CD4-positive, CD25-positive, alpha-beta regulatory T cell (primary cell): Measurements from ENCODE around the gene MET. TPM values are rescaled to one million over a fixed set of nuclear protein-coding genes. Genes with fewer than 3 reads are reported as not detected.

ENCODE experiments used
- ATAC-seq, 2 donors: fragments of 150-1000 bp; cut with Tn5 transposase; one replicate each; pipeline ENCODE4 v1.10.0; 2021; ENCODE audit warnings: low read depth in 2 of 2, moderate number of reproducible peaks in 2 of 2, moderate library complexity in 1 of 2
- DNase-seq, 3 donors: peaks; one replicate each; pipeline versions ENCODE4 v3.0.0 to v3.0.0-alpha.2; 2012 to 2022; ENCODE audit warnings: mixed read lengths in 1 of 3
- H3K27ac ChIP-seq: one replicate; pipeline ENCODE4 v1.7.0; 2013; ENCODE audit warnings: mild to moderate bottlenecking, low read length; ENCODE audit not compliant: insufficient read depth, poor library complexity, severe bottlenecking
- H3K27me3 ChIP-seq: one replicate; pipeline ENCODE4 v1.7.0; 2013; ENCODE audit warnings: low read length; ENCODE audit not compliant: control insufficient read depth, insufficient read depth
- H3K36me3 ChIP-seq: one replicate; pipeline ENCODE4 v1.7.0; 2013; ENCODE audit warnings: mild to moderate bottlenecking, low read length, moderate library complexity; ENCODE audit not compliant: control insufficient read depth, insufficient read depth
- H3K4me1 ChIP-seq: 2 replicates; pipeline ENCODE4 v1.7.0; 2013; ENCODE audit warnings: mild to moderate bottlenecking, low read length; ENCODE audit not compliant: insufficient read depth, control insufficient read depth, poor library complexity, severe bottlenecking
- H3K4me3 ChIP-seq: one replicate; pipeline ENCODE4 v1.7.0; 2013; ENCODE audit warnings: low read depth, mild to moderate bottlenecking, low read length, moderate library complexity
- H3K9me3 ChIP-seq, 2 experiments: 1 replicate in 1 of 2; 2 replicates in 1 of 2; pipeline ENCODE4 v1.7.0; 2013; ENCODE audit warnings: low read length in 2 of 2, mild to moderate bottlenecking in 1 of 2, moderate library complexity in 1 of 2; ENCODE audit not compliant: control insufficient read depth in 2 of 2
- H3K27ac Mint-ChIP-seq, 3 donors: one replicate each; pipeline ENCODE4 v1.8.0; 2020 to 2022; ENCODE audit warnings: mild to moderate bottlenecking in 3 of 3, mixed read lengths in 3 of 3, moderate library complexity in 2 of 3
- H3K27me3 Mint-ChIP-seq: one replicate; pipeline ENCODE4 v1.8.0; 2022; ENCODE audit warnings: mild to moderate bottlenecking, mixed read lengths
- H3K36me3 Mint-ChIP-seq: one replicate; pipeline ENCODE4 v1.8.0; 2020; ENCODE audit warnings: mixed read lengths
- H3K4me1 Mint-ChIP-seq, 4 donors: one replicate each; pipeline ENCODE4 v1.8.0; 2020 to 2022; ENCODE audit warnings: mixed read lengths in 4 of 4, mild to moderate bottlenecking in 1 of 4
- H3K4me3 Mint-ChIP-seq, 4 donors: one replicate each; pipeline ENCODE4 v1.8.0; 2020 to 2022; ENCODE audit warnings: mild to moderate bottlenecking in 4 of 4, mixed read lengths in 4 of 4, moderate library complexity in 3 of 4
- H3K9me3 Mint-ChIP-seq, 7 donors: one replicate each; pipeline ENCODE4 v1.8.0; 2020 to 2022; ENCODE audit warnings: mixed read lengths in 7 of 7, mild to moderate bottlenecking in 3 of 7, moderate library complexity in 2 of 7
- polyA plus RNA-seq, 4 donors: library from polyadenylated mRNA; unstranded; fragments of 300-500 nt; fragmentation: Illumina TruSeq; gene quantifications; one replicate each; pipeline ENCODE4 v1.2.3, GENCODE V29; 2021
- total RNA-seq: library from RNA; stranded (reverse); gene quantifications from one replicate; pipeline ENCODE4 v1.2.3, GENCODE V29; 2022

Gene MET
- total and polyA plus RNA-seq, 5 donors from 2014 or later = not detected

DNA sequence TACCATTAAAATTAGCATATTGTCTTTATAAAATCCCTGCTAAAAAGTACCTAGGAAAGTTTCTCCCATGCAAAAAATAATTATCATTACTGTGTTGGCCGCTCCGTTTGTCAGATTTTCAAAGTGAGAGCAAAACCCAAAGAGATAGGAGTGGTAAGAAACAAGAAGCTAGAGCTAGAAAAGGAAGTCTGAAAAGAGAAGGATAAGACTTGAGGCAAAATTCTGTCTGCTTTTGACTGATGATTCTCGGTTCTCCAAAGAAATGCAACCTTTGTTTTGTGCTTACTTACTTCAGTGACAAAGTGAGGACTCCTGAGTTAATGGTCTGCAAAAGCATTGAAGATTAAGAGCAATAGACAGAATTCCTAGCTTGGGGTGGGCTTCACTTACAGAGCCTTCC, 157.0 kb downstream of the MET start:
- H3K36me3 Mint-ChIP-seq = no peaks in the 10 kb centered on the region
- H3K27ac Mint-ChIP-seq = no peak overlapping the region
- H3K4me3 Mint-ChIP-seq = no peak overlapping the region
- no peak for ATAC-seq
- Histone ChIP-seq H3K27me3 (peaks cover 12% of the 10 kb centered on the region), H3K36me3 (no peaks in the 10 kb centered on the region), H3K9me3 (no peaks in the 10 kb centered on the region), H3K4me1 (no peaks in the 10 kb centered on the region), H3K4me3 (no peak overlapping the region), H3K27ac (no peak overlapping the region)
- DNase-seq = no peak
- peaks cover 35% of the 10 kb centered on the region for H3K27me3 Mint-ChIP-seq
- H3K9me3 Mint-ChIP-seq = peaks cover 0 to 8% (median 0%) of the 10 kb centered on the region in 7 donors
- H3K4me1 Mint-ChIP-seq = peaks cover 0 to 1% (median 0%) of the 10 kb centered on the region in 4 donors

DNA sequence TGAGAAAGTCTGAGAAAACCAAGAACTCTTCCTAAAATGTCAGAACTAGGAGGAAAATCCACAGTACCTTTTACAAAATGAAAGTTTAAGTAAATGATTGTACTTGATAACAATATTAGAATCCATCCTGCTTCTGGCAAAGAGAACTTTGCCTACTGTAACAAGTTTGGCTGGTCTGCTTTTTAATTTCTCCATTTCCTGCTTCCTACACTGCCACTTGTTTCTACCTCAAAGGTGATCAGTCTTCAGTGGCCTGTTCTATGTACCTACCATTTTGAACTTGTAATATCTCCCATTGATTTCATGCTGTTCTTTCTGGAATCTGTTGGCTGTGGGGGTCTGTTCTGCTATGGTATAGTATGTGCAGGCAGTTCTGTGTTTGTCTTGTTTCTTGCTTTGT, 157.5 kb downstream of the MET start:
- H3K27me3 ChIP-seq = peaks cover 12% of the 10 kb centered on the region
- no peak for ATAC-seq
- DNase-seq = no peak
- no peaks in the 10 kb centered on the region for H3K36me3 Mint-ChIP-seq
- no peak overlapping the region for H3K27ac ChIP-seq
- no peak overlapping the region for H3K27ac Mint-ChIP-seq
- H3K4me1 Mint-ChIP-seq = peaks cover 0 to 1% (median 0%) of the 10 kb centered on the region in 4 donors
- no peak overlapping the region for H3K4me3 ChIP-seq
- H3K27me3 Mint-ChIP-seq = peaks cover 31% of the 10 kb centered on the region
- H3K4me1 ChIP-seq = no peaks in the 10 kb centered on the region
- no peaks in the 10 kb centered on the region for H3K9me3 ChIP-seq
- no peaks in the 10 kb centered on the region for H3K36me3 ChIP-seq
- no peak overlapping the region for H3K4me3 Mint-ChIP-seq
- H3K9me3 Mint-ChIP-seq = peaks cover 0 to 3% (median 0%) of the 10 kb centered on the region in 7 donors

DNA sequence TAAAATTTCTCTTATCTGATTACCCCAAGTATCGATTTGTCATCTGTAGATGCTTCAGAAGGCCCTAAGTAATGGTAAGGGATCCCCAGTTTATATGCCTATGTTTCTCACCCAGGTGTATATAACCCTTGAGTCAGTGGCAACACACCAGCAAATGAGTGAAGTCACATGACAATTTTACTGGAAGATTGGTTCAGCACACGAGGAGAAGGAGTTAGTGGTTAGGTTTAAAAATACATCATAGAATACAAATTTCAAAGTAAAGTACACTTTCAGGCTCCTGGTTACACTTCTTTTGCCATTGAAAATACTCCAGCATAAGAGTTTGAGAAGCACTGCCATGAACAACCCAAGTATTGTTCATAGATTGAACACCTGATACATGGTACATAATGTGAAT, 160.7 kb downstream of the MET start:
- H3K4me1 Mint-ChIP-seq = peaks cover 0 to 1% (median 0%) of the 10 kb centered on the region in 4 donors
- DNase-seq (no peak), ATAC-seq (no peak)
- H3K9me3 ChIP-seq = no peaks in the 10 kb centered on the region
- no peak overlapping the region for H3K4me3 ChIP-seq
- H3K27ac ChIP-seq = no peak overlapping the region
- H3K4me3 Mint-ChIP-seq = no peak overlapping the region
- H3K36me3 ChIP-seq = no peaks in the 10 kb centered on the region
- peaks cover 2% of the 10 kb centered on the region for H3K27me3 ChIP-seq
- peaks cover 18% of the 10 kb centered on the region for H3K27me3 Mint-ChIP-seq
- no peaks in the 10 kb centered on the region for H3K4me1 ChIP-seq
- no peaks in the 10 kb centered on the region for H3K36me3 Mint-ChIP-seq
- H3K27ac Mint-ChIP-seq = no peak overlapping the region
- no peaks in the 10 kb centered on the region for H3K9me3 Mint-ChIP-seq

DNA sequence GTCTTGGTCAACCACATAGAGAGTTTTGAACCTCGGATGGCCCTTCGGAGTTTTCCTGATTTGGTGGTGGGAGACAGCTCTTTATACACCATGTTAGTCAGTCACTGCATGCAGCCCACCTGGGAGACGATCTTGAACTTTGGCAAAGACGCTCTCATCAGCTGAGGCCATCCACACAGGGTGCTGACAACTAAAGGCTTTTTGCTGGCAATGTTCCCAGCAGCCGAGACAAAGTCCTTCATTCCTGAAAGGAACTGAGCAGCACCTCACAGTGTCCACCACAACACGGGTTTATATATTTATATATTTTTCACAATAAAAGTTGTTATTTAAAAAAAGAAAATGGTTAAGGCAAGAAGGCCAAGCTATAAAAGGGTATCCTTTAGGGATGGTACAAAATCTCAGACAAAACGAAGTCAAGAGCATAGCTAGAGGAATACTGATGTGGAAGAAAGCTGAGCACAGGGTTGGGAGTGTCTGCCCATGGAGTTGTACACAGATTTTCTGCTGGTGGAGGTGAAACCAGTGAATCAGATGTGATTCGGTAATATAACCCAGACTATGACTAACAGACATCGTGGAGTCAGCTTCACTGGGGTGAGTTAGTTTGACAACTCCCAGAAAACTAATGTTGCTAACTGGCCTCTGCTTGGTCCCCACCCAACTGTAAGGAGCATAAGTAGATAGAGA, 163.0 kb downstream of the MET start:
- DNase-seq (no peak), ATAC-seq (no peak)
- Mint-ChIP-seq H3K27me3 (peaks cover 20% of the 10 kb centered on the region), H3K27ac (no peak overlapping the region), H3K4me1 (peaks cover 0 to 4% (median 0%) of the 10 kb centered on the region in 4 donors), H3K36me3 (no peaks in the 10 kb centered on the region), H3K9me3 (no peaks in the 10 kb centered on the region), H3K4me3 (no peak overlapping the region)
- no peak overlapping the region for H3K4me3 ChIP-seq
- no peaks in the 10 kb centered on the region for H3K36me3 ChIP-seq
- H3K4me1 ChIP-seq = no peaks in the 10 kb centered on the region
- H3K9me3 ChIP-seq = no peaks in the 10 kb centered on the region
- H3K27ac ChIP-seq = no peak overlapping the region
- no peaks in the 10 kb centered on the region for H3K27me3 ChIP-seq

DNA sequence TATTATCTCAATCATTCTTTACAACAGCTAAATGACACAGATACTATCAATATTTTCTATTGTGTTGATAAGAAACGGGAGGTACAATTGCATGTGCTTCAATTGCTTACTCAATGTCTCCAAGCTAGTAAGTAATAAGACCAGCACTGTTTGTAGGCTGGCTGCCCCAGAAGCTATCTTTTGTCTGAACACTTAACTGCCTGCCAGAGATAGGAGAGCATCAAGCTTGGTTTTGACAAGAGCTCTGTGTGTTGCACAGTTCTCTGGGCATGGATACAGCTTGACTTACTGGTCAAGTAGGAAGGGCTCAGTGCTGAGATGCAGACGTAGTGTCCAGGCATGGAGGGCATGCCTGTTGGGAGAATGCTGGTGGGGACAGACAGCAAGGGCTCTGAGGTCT, 164.1 kb downstream of the MET start:
- H3K36me3 ChIP-seq = no peaks in the 10 kb centered on the region
- Mint-ChIP-seq H3K27me3 (peaks cover 24% of the 10 kb centered on the region), H3K36me3 (no peaks in the 10 kb centered on the region), H3K4me1 (peaks cover 0 to 4% (median 0%) of the 10 kb centered on the region in 4 donors), H3K27ac (no peak overlapping the region), H3K4me3 (no peak overlapping the region), H3K9me3 (no peaks in the 10 kb centered on the region)
- no peak overlapping the region for H3K27ac ChIP-seq
- H3K27me3 ChIP-seq = no peaks in the 10 kb centered on the region
- no peaks in the 10 kb centered on the region for H3K4me1 ChIP-seq
- no peak overlapping the region for H3K4me3 ChIP-seq
- ATAC-seq (no peak), DNase-seq (no peak)
- H3K9me3 ChIP-seq = no peaks in the 10 kb centered on the region

DNA sequence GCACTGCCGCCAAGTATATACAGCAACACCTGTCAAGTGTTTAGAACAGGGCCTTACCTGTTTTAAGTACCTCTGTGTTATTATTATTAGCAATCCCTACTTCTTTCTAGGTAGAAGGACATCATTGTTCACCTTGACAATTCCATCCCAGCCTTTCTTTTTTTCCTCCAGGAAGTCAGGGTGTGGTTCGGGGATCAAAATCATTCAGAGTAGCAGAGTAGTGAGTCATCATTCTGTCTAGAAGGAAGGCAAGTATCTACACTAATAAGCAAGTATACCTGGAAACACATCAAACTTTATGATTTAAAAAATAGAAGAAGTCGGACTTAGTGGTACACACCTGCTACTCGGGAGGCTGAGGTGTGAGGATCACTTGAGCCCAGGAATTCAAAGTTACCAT, 164.9 kb downstream of the MET start:
- Histone ChIP-seq H3K4me1 (no peaks in the 10 kb centered on the region), H3K4me3 (no peak overlapping the region), H3K27ac (no peak overlapping the region), H3K9me3 (no peaks in the 10 kb centered on the region), H3K36me3 (no peaks in the 10 kb centered on the region), H3K27me3 (peaks cover 5% of the 10 kb centered on the region)
- Mint-ChIP-seq H3K4me3 (peak overlapping the region in 1 of 4 donors; percentile 83), H3K27me3 (peaks cover 27% of the 10 kb centered on the region), H3K27ac (no peak overlapping the region), H3K4me1 (peaks cover 0 to 4% (median 0%) of the 10 kb centered on the region in 4 donors), H3K9me3 (peaks cover 0 to 4% (median 0%) of the 10 kb centered on the region in 7 donors), H3K36me3 (no peaks in the 10 kb centered on the region)
- ATAC-seq (no peak), DNase-seq (no peak)

DNA sequence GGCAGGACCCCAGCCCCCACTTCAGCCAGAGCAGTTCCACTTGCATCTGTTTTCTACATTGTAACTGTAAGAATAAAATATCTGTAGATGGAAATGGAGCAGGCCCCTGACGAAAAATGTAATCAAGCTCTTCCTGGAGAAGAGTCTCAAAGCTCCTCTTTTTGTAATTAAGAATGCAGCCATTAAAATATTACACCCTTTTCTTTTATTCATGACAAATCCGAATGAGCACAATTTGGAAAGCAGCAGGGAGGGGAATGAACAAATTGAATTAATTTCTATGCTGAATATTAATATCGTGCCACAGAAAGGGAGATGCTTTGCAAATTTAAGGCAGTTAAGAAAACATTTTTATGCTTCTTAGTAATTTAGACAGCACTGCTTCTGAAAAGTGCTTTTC, 165.6 kb downstream of the MET start:
- Histone ChIP-seq H3K4me3 (no peak overlapping the region), H3K36me3 (no peaks in the 10 kb centered on the region), H3K9me3 (no peaks in the 10 kb centered on the region), H3K27me3 (peaks cover 7% of the 10 kb centered on the region), H3K27ac (no peak overlapping the region), H3K4me1 (no peaks in the 10 kb centered on the region)
- Mint-ChIP-seq H3K9me3 (peaks cover 0 to 4% (median 0%) of the 10 kb centered on the region in 7 donors), H3K27me3 (peaks cover 33% of the 10 kb centered on the region), H3K36me3 (no peaks in the 10 kb centered on the region), H3K4me1 (peaks cover 0 to 4% (median 0%) of the 10 kb centered on the region in 4 donors), H3K4me3 (no peak overlapping the region), H3K27ac (no peak overlapping the region)
- DNase-seq (no peak), ATAC-seq (no peak)

DNA sequence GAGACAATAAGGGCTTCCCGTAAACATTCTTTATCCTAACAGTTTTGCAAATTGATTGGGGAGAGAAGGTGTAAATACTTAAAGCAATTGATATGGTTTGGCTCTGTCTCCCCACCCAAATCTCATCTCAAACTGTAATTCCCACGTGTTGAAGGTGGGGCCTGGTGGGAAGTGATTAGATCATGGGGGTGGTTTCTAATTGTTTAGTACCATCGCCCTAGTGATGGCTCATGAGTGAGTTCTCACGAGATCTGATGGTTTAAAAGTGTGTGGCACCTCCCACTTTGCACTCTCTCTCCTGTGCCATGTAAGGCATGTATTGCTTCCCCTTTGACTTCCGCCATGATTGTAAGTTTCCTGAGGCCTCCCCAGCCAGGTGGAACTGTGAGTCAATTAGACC, 168.3 kb downstream of the MET start:
- H3K27ac Mint-ChIP-seq = no peak overlapping the region
- peaks cover 0 to 4% (median 0%) of the 10 kb centered on the region in 7 donors for H3K9me3 Mint-ChIP-seq
- no peak overlapping the region for H3K4me3 Mint-ChIP-seq
- H3K4me3 ChIP-seq = no peak overlapping the region
- no peaks in the 10 kb centered on the region for H3K4me1 ChIP-seq
- no peaks in the 10 kb centered on the region for H3K36me3 ChIP-seq
- no peak for DNase-seq
- no peaks in the 10 kb centered on the region for H3K9me3 ChIP-seq
- peaks cover 0 to 6% (median 4%) of the 10 kb centered on the region in 4 donors for H3K4me1 Mint-ChIP-seq
- no peak for ATAC-seq
- no peaks in the 10 kb centered on the region for H3K36me3 Mint-ChIP-seq
- peaks cover 39% of the 10 kb centered on the region for H3K27me3 Mint-ChIP-seq
- no peak overlapping the region for H3K27ac ChIP-seq
- peaks cover 9% of the 10 kb centered on the region for H3K27me3 ChIP-seq
